Mammary epithelial cell (primary cell): Measurements from ENCODE around the gene EXOC4.

Experiments
- EZH2 ChIP-seq: IDR thresholded peaks from 2 replicates; pipeline ENCODE4 v1.6.1; 2012; ENCODE audit warnings: low read length, inconsistent platforms, borderline replicate concordance
- TF ChIP-seq, protein P1 (sequence below), 2 donors: IDR thresholded peaks in 1 of 2; conservative IDR thresholded peaks in 1 of 2; 2 replicates each; pipeline ENCODE4 v1.5.1; 2011 to 2012; ENCODE audit warnings: inconsistent platforms in 2 of 2, low read length in 2 of 2, mild to moderate bottlenecking in 2 of 2, control low read depth in 1 of 2, low read depth in 1 of 2; ENCODE audit not compliant: insufficient read depth in 1 of 2; ENCODE audit errors: extremely low read depth in 1 of 2

DNA sequence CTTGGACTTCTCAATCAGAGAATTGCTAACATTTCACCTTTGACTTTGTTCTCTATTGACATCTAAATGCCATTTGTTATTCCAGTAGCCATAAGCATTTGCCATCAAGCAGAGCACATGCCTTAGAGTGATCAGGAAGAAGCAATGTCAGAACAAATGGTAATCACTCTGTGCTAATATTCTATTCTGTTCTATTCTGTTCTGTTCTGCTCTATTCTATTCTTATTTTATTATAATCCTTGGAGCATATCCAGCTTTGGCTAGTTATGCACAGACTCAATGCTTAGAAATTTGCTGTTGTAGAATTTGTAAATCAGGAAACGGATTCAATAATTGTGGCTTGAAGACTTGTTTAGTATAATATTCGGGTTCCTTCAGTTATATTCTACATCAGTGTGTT is 175.4 kb downstream of the EXOC4 start:
- TF ChIP-seq, protein P1, sequence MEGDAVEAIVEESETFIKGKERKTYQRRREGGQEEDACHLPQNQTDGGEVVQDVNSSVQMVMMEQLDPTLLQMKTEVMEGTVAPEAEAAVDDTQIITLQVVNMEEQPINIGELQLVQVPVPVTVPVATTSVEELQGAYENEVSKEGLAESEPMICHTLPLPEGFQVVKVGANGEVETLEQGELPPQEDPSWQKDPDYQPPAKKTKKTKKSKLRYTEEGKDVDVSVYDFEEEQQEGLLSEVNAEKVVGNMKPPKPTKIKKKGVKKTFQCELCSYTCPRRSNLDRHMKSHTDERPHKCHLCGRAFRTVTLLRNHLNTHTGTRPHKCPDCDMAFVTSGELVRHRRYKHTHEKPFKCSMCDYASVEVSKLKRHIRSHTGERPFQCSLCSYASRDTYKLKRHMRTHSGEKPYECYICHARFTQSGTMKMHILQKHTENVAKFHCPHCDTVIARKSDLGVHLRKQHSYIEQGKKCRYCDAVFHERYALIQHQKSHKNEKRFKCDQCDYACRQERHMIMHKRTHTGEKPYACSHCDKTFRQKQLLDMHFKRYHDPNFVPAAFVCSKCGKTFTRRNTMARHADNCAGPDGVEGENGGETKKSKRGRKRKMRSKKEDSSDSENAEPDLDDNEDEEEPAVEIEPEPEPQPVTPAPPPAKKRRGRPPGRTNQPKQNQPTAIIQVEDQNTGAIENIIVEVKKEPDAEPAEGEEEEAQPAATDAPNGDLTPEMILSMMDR (conservative IDR thresholded peaks at IDR 0.05 in 1 of 2, IDR thresholded peaks at IDR 0.05 in 1 of 2; ENCODE audit: extremely low read depth in 1 of 2, insufficient read depth in 1 of 2, low read depth in 1 of 2, low read length in 2 of 2): no peak
- no peak for TF ChIP-seq EZH2
